HEK293 (cell line): ENCODE data around the gene IARS2.

Source experiments
- CTCF ChIA-PET: fragments of 350-600 bp; formaldehyde crosslinking; extraction: SDS; loops from one replicate; lab custom pipeline; 2021; ENCODE audit warnings: antibody characterized with exemption; lab: Yijun Ruan, JAX
- POLR2A ChIA-PET: fragments of 300-600 bp; formaldehyde crosslinking; extraction: SDS; loops from one replicate; lab custom pipeline; 2020; ENCODE audit warnings: antibody characterized with exemption, inconsistent platforms; lab: Yijun Ruan, JAX
- H3K27ac ChIP-seq: fragments of 200-500 bp; sonication (Bioruptor generic); 2 replicates; pipeline ENCODE4 v1.5.1; 2014; ENCODE audit warnings: low read depth, low read length, control low read depth, inconsistent platforms; ENCODE audit errors: extremely low read depth
- H3K36me3 ChIP-seq, 2 experiments: fragments of 200-500 bp in 1 of 2; sonication (Bioruptor generic) in 1 of 2; 1 replicate in 1 of 2; 2 replicates in 1 of 2; pipeline ENCODE4 v1.5.1; 2014 to 2017; ENCODE audit warnings: inconsistent platforms in 2 of 2, low read length in 2 of 2; ENCODE audit not compliant: control insufficient read depth in 2 of 2, insufficient read depth in 1 of 2
- H3K4me1 ChIP-seq: fragments of 200-500 bp; sonication (Bioruptor generic); 2 replicates; pipeline ENCODE4 v1.5.1; 2014; ENCODE audit warnings: mild to moderate bottlenecking, low read length, inconsistent platforms; ENCODE audit not compliant: control insufficient read depth, insufficient read depth
- H3K4me3 ChIP-seq: 2 replicates; pipeline ENCODE4 v1.5.1; 2011; ENCODE audit warnings: low read depth, mild to moderate bottlenecking, control low read depth, low read length, moderate library complexity
- H3K9me3 ChIP-seq: fragments of 200-500 bp; sonication (Bioruptor generic); 2 replicates; pipeline ENCODE4 v1.5.1; 2014; ENCODE audit warnings: low read depth, low read length, inconsistent platforms; ENCODE audit not compliant: control insufficient read depth, insufficient read depth
- GLI2 ChIP-seq: fragments of 450-650 bp; formaldehyde crosslinking; IDR thresholded peaks from 2 replicates; pipeline ENCODE4; 2017; ENCODE audit warnings: missing biosample characterization, missing genetic modification characterization, low read depth, borderline replicate concordance
- HOXC10 ChIP-seq: sonication (generic); formaldehyde crosslinking; IDR thresholded peaks from 2 replicates; pipeline ENCODE4 v1.8.1; 2023; ENCODE audit warnings: mild to moderate bottlenecking, missing genetic modification reagents
- KLF10 ChIP-seq: fragments of 450-650 bp; IDR thresholded peaks from 2 replicates; pipeline ENCODE4 v1.5.1; 2018; ENCODE audit warnings: missing biosample characterization, mild to moderate bottlenecking, missing genetic modification characterization
- MEIS1 ChIP-seq: sonication (generic); formaldehyde crosslinking; IDR thresholded peaks from 2 replicates; pipeline ENCODE4 v1.8.1; 2022; ENCODE audit warnings: missing genetic modification reagents, mild to moderate bottlenecking, borderline replicate concordance
- YY2 ChIP-seq: fragments of 450-650 bp; formaldehyde crosslinking; IDR thresholded peaks from 2 replicates; pipeline ENCODE4 v1.5.1; 2016; ENCODE audit warnings: missing biosample characterization, missing genetic modification characterization
- ZNF10 ChIP-seq: fragments of 450-650 bp; formaldehyde crosslinking; IDR thresholded peaks from 2 replicates; pipeline ENCODE4 v1.5.1; 2017; ENCODE audit warnings: missing biosample characterization, missing genetic modification characterization
- ZNF202 ChIP-seq: fragments of 450-650 bp; formaldehyde crosslinking; IDR thresholded peaks from 2 replicates; pipeline ENCODE4 v1.5.1; 2016; ENCODE audit warnings: missing biosample characterization, missing genetic modification characterization, borderline replicate concordance
- ZNF510 ChIP-seq: fragments of 450-650 bp; formaldehyde crosslinking; IDR thresholded peaks from 2 replicates; pipeline ENCODE4 v1.5.1; 2018; ENCODE audit warnings: mild to moderate bottlenecking, missing genetic modification characterization, missing biosample characterization; ENCODE audit not compliant: insufficient replicate concordance
- ZNF514 ChIP-seq: fragments of 450-650 bp; formaldehyde crosslinking; IDR thresholded peaks from 2 replicates; pipeline ENCODE4 v1.5.1; 2016; ENCODE audit warnings: missing biosample characterization, missing genetic modification characterization
- ZNF664 ChIP-seq: fragments of 450-650 bp; formaldehyde crosslinking; IDR thresholded peaks from 2 replicates; pipeline ENCODE4 v1.5.1; 2016; ENCODE audit warnings: missing biosample characterization, missing genetic modification characterization
- ZNF701 ChIP-seq: fragments of 450-650 bp; formaldehyde crosslinking; IDR thresholded peaks from 2 replicates; pipeline ENCODE4 v1.5.1; 2016; ENCODE audit warnings: missing biosample characterization, missing genetic modification characterization
- ZNF777 ChIP-seq: fragments of 450-650 bp; formaldehyde crosslinking; IDR thresholded peaks from 2 replicates; pipeline ENCODE4 v1.5.1; 2017; ENCODE audit warnings: missing biosample characterization, missing genetic modification characterization, borderline replicate concordance
- ZSCAN5A ChIP-seq: fragments of 450-650 bp; formaldehyde crosslinking; IDR thresholded peaks from 2 replicates; pipeline ENCODE4 v1.5.1; 2016; ENCODE audit warnings: missing biosample characterization, missing genetic modification characterization
- TF ChIP-seq, protein P1 (sequence below): fragments of 450-650 bp; formaldehyde crosslinking; conservative IDR thresholded peaks from 2 replicates; pipeline ENCODE4 v1.5.1; 2016; ENCODE audit warnings: low read depth, missing biosample characterization, missing genetic modification characterization

The IARS2 gene

GRCh38 chr1:220182111-220182510, 88.2 kb downstream of the IARS2 start:
- CTCF ChIA-PET = interaction anchor here (0.7 to 1.6 kb wide), 2 partner anchors 8 to 221 kb away, joined by 6 read pairs; no protein-coding TSS in a partner anchor
- TF ChIP-seq YY2 (tag by site-specific recombination) (no peak), ZNF664 (tag by site-specific recombination) (no peak)
- POLR2A ChIA-PET = no interaction called here
- Histone ChIP-seq H3K27ac (no peak overlapping the region), H3K4me3 (no peak overlapping the region), H3K9me3 (no peaks in the 10 kb centered on the region), H3K4me1 (no peaks in the 10 kb centered on the region), H3K36me3 (peaks cover 0 to 40% of the 10 kb centered on the region in 2 experiments; a peak in 2 of 3 replicates)

DNA sequence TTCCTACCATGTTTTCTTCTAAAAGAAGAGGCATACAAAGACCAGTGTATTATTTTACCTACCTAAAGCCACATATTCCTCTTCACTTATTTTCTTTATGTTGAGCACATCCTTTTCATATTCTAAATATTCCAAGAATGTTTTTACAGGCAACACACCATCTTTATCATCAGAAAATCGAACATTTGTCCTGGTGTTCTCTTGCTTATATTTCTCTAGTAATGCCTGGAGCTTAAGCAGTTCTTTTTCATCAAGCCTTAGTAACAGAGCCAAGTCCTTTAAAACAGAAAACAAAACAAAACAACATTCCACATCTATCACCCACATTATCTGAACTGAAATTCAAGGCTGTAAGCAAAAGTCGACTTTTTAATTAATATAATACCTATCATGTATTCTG, 88.7 kb downstream of the IARS2 start:
- Histone ChIP-seq H3K4me1 (no peaks in the 10 kb centered on the region), H3K36me3 (peaks cover 0 to 43% of the 10 kb centered on the region in 2 experiments; a peak in 2 of 3 replicates), H3K9me3 (no peaks in the 10 kb centered on the region), H3K27ac (no peak overlapping the region), H3K4me3 (no peak overlapping the region)
- no peak for TF ChIP-seq HOXC10 (CRISPR knock-in tag)
- TF ChIP-seq ZNF510 = no peak
- no peak for TF ChIP-seq KLF10 (tag by site-specific recombination)
- ChIA-PET CTCF (interaction anchor here (0.7 kb wide), 1 partner anchor 220 kb away, joined by 6 read pairs; no protein-coding TSS in a partner anchor), POLR2A (no interaction called here)

GRCh38 chr1:220184506-220184905, 90.6 kb downstream of the IARS2 start:
- ChIA-PET POLR2A (no interaction called here), CTCF (no interaction called here)
- Histone ChIP-seq H3K36me3 (peaks cover 10 to 56% of the 10 kb centered on the region in 2 experiments), H3K4me1 (no peaks in the 10 kb centered on the region), H3K27ac (no peak overlapping the region), H3K4me3 (no peak overlapping the region), H3K9me3 (no peaks in the 10 kb centered on the region)
- TF ChIP-seq MEIS1 (no peak), ZNF10 (tag by site-specific recombination) (no peak), ZNF701 (tag by site-specific recombination) (no peak), ZNF202 (tag by site-specific recombination) (no peak), ZNF777 (tag by site-specific recombination) (no peak), ZSCAN5A (tag by site-specific recombination) (no peak), GLI2 (tag by site-specific recombination) (no peak), ZNF514 (tag by site-specific recombination) (no peak)
- TF ChIP-seq, protein P1, sequence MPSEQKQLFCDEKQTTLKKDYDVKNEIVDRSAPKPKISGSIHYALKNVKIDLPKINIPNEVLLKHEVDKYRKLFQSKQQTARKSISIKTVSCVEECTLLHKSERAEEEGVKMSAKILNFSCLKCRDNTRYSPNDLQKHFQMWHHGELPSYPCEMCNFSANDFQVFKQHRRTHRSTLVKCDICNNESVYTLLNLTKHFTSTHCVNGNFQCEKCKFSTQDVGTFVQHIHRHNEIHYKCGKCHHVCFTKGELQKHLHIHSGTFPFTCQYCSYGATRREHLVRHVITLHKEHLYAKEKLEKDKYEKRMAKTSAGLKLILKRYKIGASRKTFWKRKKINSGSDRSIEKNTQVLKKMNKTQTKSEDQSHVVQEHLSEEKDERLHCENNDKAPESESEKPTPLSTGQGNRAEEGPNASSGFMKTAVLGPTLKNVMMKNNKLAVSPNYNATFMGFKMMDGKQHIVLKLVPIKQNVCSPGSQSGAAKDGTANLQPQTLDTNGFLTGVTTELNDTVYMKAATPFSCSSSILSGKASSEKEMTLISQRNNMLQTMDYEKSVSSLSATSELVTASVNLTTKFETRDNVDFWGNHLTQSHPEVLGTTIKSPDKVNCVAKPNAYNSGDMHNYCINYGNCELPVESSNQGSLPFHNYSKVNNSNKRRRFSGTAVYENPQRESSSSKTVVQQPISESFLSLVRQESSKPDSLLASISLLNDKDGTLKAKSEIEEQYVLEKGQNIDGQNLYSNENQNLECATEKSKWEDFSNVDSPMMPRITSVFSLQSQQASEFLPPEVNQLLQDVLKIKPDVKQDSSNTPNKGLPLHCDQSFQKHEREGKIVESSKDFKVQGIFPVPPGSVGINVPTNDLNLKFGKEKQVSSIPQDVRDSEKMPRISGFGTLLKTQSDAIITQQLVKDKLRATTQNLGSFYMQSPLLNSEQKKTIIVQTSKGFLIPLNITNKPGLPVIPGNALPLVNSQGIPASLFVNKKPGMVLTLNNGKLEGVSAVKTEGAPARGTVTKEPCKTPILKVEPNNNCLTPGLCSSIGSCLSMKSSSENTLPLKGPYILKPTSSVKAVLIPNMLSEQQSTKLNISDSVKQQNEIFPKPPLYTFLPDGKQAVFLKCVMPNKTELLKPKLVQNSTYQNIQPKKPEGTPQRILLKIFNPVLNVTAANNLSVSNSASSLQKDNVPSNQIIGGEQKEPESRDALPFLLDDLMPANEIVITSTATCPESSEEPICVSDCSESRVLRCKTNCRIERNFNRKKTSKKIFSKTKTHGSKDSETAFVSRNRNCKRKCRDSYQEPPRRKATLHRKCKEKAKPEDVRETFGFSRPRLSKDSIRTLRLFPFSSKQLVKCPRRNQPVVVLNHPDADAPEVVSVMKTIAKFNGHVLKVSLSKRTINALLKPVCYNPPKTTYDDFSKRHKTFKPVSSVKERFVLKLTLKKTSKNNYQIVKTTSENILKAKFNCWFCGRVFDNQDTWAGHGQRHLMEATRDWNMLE (tag by site-specific recombination) = no peak
